Mesothelial cell of epicardium (in vitro differentiated cells): Measurements from ENCODE around the gene SUCLG2. TPM values are rescaled to one million over a fixed set of nuclear protein-coding genes. Genes with fewer than 3 reads are reported as not detected.

Experiments
- DNase-seq, 2 experiments: peaks; one replicate each; pipeline ENCODE4 v3.0.0; 2021; ENCODE audit warnings: low spot score in 2 of 2; ENCODE audit not compliant: unreplicated experiment in 2 of 2
- H3K27ac Mint-ChIP-seq: 2 replicates; pipeline ENCODE4 v1.8.0; 2021; ENCODE audit warnings: mixed read lengths
- H3K27me3 Mint-ChIP-seq: 2 replicates; pipeline ENCODE4 v1.8.0; 2021; ENCODE audit warnings: low read depth, mixed read lengths
- H3K36me3 Mint-ChIP-seq: 2 replicates; pipeline ENCODE4 v1.8.0; 2021; ENCODE audit warnings: mixed read lengths
- H3K4me1 Mint-ChIP-seq: 2 replicates; pipeline ENCODE4 v1.8.0; 2021; ENCODE audit warnings: mixed read lengths
- H3K4me3 Mint-ChIP-seq: 2 replicates; pipeline ENCODE4 v1.8.0; 2021; ENCODE audit warnings: mild to moderate bottlenecking, moderate library complexity, mixed read lengths
- H3K9me3 Mint-ChIP-seq: 2 replicates; pipeline ENCODE4 v1.8.0; 2021; ENCODE audit warnings: mixed read lengths
- total RNA-seq: library from RNA; stranded (reverse); gene quantifications from 3 replicates; pipeline ENCODE4 v1.2.1, GENCODE V29; 2021
- TF ChIP-seq, protein P1 (sequence below): fragments of 200-600 bp; sonication (generic); IDR thresholded peaks from one replicate; pipeline ENCODE4 v1.5.0; 2021; ENCODE audit warnings: antibody characterized with exemption; ENCODE audit not compliant: unreplicated experiment

SUCLG2 gene
- total RNA-seq, 1 donor from 2014 or later, result 35.0 TPM

DNA sequence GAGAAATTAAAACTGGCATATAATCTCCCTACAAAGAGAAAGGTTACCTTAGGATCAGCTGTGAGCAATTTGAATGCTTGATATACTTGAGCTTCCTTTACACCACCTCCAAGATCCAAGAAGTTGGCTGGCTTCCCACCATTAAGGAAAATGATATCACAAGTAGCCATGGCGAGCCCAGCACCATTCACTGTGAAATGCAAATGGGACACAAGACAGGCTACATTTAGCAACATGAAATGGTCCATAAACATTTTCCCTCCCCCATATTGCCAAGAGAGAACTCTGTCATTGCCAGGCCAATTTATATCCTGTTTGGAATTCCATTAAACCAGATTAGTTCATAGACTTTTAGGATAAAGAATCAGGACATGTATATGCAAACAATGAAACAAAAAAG lies 158.7 kb downstream of the SUCLG2 start:
- Mint-ChIP-seq H3K4me3 (no peak overlapping the region), H3K36me3 (peaks cover 18% of the 10 kb centered on the region), H3K4me1 (no peaks in the 10 kb centered on the region), H3K9me3 (no peaks in the 10 kb centered on the region), H3K27me3 (no peaks in the 10 kb centered on the region), H3K27ac (no peak overlapping the region)
- DNase-seq, result no peak
- TF ChIP-seq, protein P1, sequence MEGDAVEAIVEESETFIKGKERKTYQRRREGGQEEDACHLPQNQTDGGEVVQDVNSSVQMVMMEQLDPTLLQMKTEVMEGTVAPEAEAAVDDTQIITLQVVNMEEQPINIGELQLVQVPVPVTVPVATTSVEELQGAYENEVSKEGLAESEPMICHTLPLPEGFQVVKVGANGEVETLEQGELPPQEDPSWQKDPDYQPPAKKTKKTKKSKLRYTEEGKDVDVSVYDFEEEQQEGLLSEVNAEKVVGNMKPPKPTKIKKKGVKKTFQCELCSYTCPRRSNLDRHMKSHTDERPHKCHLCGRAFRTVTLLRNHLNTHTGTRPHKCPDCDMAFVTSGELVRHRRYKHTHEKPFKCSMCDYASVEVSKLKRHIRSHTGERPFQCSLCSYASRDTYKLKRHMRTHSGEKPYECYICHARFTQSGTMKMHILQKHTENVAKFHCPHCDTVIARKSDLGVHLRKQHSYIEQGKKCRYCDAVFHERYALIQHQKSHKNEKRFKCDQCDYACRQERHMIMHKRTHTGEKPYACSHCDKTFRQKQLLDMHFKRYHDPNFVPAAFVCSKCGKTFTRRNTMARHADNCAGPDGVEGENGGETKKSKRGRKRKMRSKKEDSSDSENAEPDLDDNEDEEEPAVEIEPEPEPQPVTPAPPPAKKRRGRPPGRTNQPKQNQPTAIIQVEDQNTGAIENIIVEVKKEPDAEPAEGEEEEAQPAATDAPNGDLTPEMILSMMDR, result no peak

DNA sequence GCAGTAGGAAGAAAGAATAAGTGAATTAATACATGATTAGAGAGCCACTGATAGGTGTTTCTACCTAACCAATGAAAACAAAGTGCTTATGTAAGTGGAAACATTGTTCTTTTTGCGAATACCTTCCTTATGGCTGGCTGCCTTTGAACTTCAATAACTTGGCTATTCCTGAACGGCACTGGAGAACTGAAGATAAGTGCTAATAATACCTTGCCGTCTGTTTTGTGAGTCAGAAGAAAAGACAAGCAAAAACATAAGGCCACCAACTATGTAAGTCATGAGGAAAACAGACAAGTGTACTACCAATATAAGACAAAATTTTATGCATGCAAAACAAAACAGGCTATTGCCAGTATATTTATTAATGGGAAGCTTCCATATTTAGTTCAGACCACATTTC lies 160.6 kb downstream of the SUCLG2 start:
- DNase-seq, result no peak
- Mint-ChIP-seq H3K4me3 (no peak overlapping the region), H3K27ac (no peak overlapping the region), H3K27me3 (no peaks in the 10 kb centered on the region), H3K36me3 (peaks cover 18% of the 10 kb centered on the region), H3K9me3 (no peaks in the 10 kb centered on the region), H3K4me1 (peaks cover 12% of the 10 kb centered on the region)
- TF ChIP-seq, protein P1, result no peak

DNA sequence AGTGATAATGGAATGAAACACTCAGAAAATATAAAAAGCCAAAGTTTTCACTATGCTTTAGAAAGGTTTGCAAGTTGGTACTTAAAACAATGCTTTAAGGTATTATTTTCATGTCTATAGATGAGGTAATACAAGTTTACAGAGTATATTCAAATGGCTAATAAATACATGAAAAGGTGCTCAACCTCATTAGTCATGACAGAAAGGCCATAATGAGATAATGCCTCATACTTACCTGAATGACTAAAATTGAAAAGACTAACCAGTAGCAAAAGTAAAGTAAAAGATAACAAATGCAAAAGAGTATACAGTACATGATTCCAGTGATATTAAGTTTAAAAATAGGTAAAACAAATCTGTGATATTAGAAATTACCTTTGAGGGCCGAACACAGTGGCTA lies 163.8 kb downstream of the SUCLG2 start:
- H3K9me3 Mint-ChIP-seq, result no peaks in the 10 kb centered on the region
- H3K4me1 Mint-ChIP-seq, result peaks cover 16% of the 10 kb centered on the region
- H3K27ac Mint-ChIP-seq, result no peak overlapping the region
- no peak overlapping the region for H3K4me3 Mint-ChIP-seq
- H3K36me3 Mint-ChIP-seq, result peaks cover 13% of the 10 kb centered on the region
- DNase-seq, result no peak
- TF ChIP-seq, protein P1, result no peak
- no peaks in the 10 kb centered on the region for H3K27me3 Mint-ChIP-seq

DNA sequence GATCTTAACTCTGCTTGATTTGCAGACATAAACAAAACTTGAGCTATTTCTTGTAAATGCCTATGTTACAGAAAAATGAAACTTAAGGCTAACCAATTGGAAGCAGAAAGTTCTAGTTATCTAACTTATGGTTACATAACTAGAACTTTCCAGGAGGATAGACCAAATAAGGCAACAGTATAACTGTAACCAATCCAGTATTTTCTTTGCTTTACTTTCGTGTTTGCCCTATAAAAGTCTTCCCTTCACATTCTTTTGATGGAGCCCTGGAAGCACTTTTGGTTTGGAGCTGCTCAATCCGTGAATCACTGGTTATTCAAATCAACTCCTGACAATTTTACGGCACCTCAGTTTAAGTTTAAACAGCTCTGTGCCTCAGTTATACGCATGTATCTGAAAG lies 164.6 kb downstream of the SUCLG2 start:
- no peaks in the 10 kb centered on the region for H3K9me3 Mint-ChIP-seq
- H3K27ac Mint-ChIP-seq, result peak overlapping the region; percentile 83
- peaks cover 7% of the 10 kb centered on the region for H3K36me3 Mint-ChIP-seq
- no peak overlapping the region for H3K4me3 Mint-ChIP-seq
- H3K4me1 Mint-ChIP-seq, result peaks cover 16% of the 10 kb centered on the region
- TF ChIP-seq, protein P1, result no peak
- DNase-seq, result no peak
- no peaks in the 10 kb centered on the region for H3K27me3 Mint-ChIP-seq

DNA sequence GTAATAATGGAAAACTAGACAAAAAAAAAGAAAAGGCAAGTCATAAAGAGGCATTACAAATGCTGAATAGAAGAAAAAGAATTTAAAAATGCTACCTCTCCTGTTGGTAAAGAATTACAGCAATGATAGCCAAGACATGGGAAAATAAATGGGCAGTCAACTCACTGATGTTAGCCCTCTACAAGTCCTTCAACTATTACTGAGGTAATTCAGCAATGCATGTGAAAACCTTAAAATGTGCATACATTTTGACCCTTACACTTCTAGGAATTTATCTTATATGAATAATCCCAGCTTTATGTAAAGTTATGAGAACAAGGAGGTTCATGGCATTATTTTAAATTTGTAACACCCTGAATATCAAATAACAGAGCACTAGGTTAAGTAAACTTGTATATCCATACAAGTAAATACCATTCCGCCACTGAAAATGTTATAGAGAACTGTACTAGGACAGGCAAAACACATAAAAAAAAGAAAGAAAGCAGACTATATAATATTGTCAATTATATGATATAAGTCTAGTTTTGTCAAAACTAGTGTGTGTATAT lies 166.8 kb downstream of the SUCLG2 start:
- Mint-ChIP-seq H3K4me3 (no peak overlapping the region), H3K27me3 (no peaks in the 10 kb centered on the region), H3K27ac (no peak overlapping the region), H3K9me3 (no peaks in the 10 kb centered on the region), H3K4me1 (peaks cover 16% of the 10 kb centered on the region), H3K36me3 (peaks cover 3% of the 10 kb centered on the region)
- TF ChIP-seq, protein P1, result no peak
- DNase-seq, result no peak

DNA sequence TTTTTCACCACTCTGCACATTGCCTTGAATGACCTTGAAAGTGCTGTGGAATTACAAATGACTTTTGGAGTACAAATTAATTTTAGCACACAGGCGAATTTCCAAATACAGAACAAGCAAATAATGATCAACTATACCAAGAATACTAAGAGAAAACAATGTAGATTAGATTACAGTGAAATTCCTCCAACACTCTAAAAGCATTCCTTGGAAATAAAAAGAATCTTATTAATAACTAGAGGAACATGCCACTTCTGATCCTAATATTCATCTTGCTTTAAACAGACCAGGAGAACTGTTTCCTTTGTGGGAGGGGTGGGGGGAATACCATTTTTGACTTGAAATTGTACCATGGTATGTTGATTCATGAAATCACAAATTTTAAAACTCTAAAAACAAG lies 167.5 kb downstream of the SUCLG2 start:
- H3K27ac Mint-ChIP-seq, result no peak overlapping the region
- no peak overlapping the region for H3K4me3 Mint-ChIP-seq
- H3K27me3 Mint-ChIP-seq, result no peaks in the 10 kb centered on the region
- no peaks in the 10 kb centered on the region for H3K9me3 Mint-ChIP-seq
- DNase-seq, result no peak
- TF ChIP-seq, protein P1, result no peak
- peaks cover 3% of the 10 kb centered on the region for H3K36me3 Mint-ChIP-seq
- peaks cover 16% of the 10 kb centered on the region for H3K4me1 Mint-ChIP-seq
